Measurements from ENCODE around the gene ESRRG.

DNA sequence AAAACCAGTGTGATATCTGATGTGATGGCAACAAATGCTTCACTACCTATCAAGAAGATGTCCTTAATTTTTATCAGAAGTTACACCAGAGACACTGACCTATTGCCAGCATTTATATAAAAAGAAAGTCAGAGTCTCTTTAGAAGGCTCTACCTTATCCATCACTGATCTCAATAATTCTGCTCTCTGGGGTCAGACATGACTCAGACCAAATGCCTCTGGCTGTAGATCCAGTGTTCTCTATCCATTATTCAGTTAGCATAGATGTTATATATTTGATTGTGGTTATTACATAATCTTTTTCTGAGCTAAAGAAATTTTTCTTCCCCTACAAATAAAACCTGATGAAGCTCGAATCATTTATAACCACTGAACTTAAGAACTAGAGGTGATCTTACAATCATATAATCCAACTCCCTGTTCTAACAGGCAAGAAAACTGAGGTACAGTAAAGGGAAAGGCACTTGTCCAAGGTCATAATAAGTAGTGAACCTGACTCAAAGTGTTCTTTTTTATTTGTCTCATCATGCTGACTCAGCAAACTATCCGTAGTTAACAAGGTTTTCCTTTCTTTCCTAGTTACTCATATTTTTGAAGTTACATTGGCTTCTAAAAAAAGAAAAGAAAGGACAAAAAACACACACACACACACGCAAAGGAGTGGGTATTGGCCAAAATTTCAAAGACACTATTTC, 43.6 kb upstream of the ESRRG start:
- no peak for TF ChIP-seq POLR2A (IDR thresholded peaks at IDR 0.05; ENCODE audit: low read length)
- no peak for TF ChIP-seq GATA1 (IDR thresholded peaks at IDR 0.05; ENCODE audit: low read depth, low read length)
